CD14-positive monocyte (primary cell): ENCODE data around the gene SSR3. TPM values are rescaled to one million over a fixed set of nuclear protein-coding genes. Genes with fewer than 3 reads are reported as not detected.

Source experiments
- DNase-seq, 3 donors: peaks; one replicate each; pipeline ENCODE4 v3.0.0-alpha.2; 2011 to 2022
- H2AFZ ChIP-seq: 2 replicates; pipeline ENCODE4 v1.6.0; 2012; ENCODE audit warnings: mild to moderate bottlenecking, low read depth, low read length, inconsistent platforms; ENCODE audit not compliant: insufficient read depth, poor library complexity, severe bottlenecking
- H3K27ac ChIP-seq, 2 donors: 1 replicate in 1 of 2; 2 replicates in 1 of 2; pipeline ENCODE4 v1.5.1; 2012 to 2013; ENCODE audit warnings: low read length in 2 of 2, control low read depth in 1 of 2, inconsistent platforms in 1 of 2, low read depth in 1 of 2, mild to moderate bottlenecking in 1 of 2
- H3K27me3 ChIP-seq, 2 donors: one replicate each; pipeline versions ENCODE4 v1.6.0 to v1.6.1; 2011 to 2013; ENCODE audit warnings: low read length in 2 of 2; ENCODE audit not compliant: control insufficient read depth in 2 of 2, insufficient read depth in 2 of 2
- H3K36me3 ChIP-seq, 2 donors: replicated peaks in 1 of 2; 1 replicate in 1 of 2; 2 replicates in 1 of 2; pipeline versions ENCODE4 v1.5.1 to v1.6.1; 2012 to 2013; ENCODE audit warnings: low read length in 2 of 2, control low read depth in 1 of 2, inconsistent platforms in 1 of 2, mild to moderate bottlenecking in 1 of 2; ENCODE audit not compliant: insufficient read depth in 2 of 2, control insufficient read depth in 1 of 2
- H3K4me1 ChIP-seq, 2 donors: 1 replicate in 1 of 2; 2 replicates in 1 of 2; pipeline versions ENCODE4 v1.5.1 to v1.6.1; 2012 to 2013; ENCODE audit warnings: low read length in 2 of 2, control low read depth in 1 of 2, inconsistent platforms in 1 of 2, mild to moderate bottlenecking in 1 of 2, moderate library complexity in 1 of 2; ENCODE audit not compliant: insufficient read depth in 2 of 2, control insufficient read depth in 1 of 2
- H3K4me2 ChIP-seq: replicated peaks from 2 replicates; pipeline ENCODE3; 2012; ENCODE audit warnings: low read length, moderate library complexity, mild to moderate bottlenecking; ENCODE audit not compliant: poor library complexity, severe bottlenecking; ENCODE audit errors: extremely low read depth
- H3K4me3 ChIP-seq, 3 experiments: fragments of 200-600 bp in 1 of 3; sonication (generic) in 1 of 3; replicated peaks in 1 of 3; 1 replicate in 2 of 3; 2 replicates in 1 of 3; pipeline ENCODE4 v1.5.1; 2011 to 2013; ENCODE audit warnings: low read length in 3 of 3, mild to moderate bottlenecking in 3 of 3, control low read depth in 2 of 3, low read depth in 2 of 3, inconsistent platforms in 1 of 3, moderate library complexity in 1 of 3
- H3K79me2 ChIP-seq: 2 replicates; pipeline ENCODE4 v1.6.0; 2012; ENCODE audit warnings: mild to moderate bottlenecking, control low read depth, inconsistent platforms, low read length, moderate library complexity; ENCODE audit not compliant: insufficient read depth
- H3K9ac ChIP-seq: 2 replicates; pipeline ENCODE4 v1.6.0; 2017; ENCODE audit warnings: low read length, mild to moderate bottlenecking; ENCODE audit not compliant: insufficient read depth, poor library complexity, severe bottlenecking
- H3K9me3 ChIP-seq, 2 donors: replicated peaks in 1 of 2; 1 replicate in 1 of 2; 2 replicates in 1 of 2; pipeline versions ENCODE4 v1.5.1 to v1.6.1; 2012 to 2013; ENCODE audit warnings: low read length in 2 of 2, control low read depth in 1 of 2; ENCODE audit not compliant: control insufficient read depth in 1 of 2, insufficient read depth in 1 of 2
- H4K20me1 ChIP-seq: 2 replicates; pipeline ENCODE4 v1.6.0; 2012; ENCODE audit warnings: mild to moderate bottlenecking, low read length, control low read depth, moderate library complexity; ENCODE audit not compliant: insufficient read depth
- H3K27ac Mint-ChIP-seq, 7 donors: one replicate each; pipeline ENCODE4 v1.8.0; 2020; ENCODE audit warnings: mild to moderate bottlenecking in 7 of 7, mixed read lengths in 7 of 7, moderate library complexity in 6 of 7, inconsistent platforms in 2 of 7
- H3K27me3 Mint-ChIP-seq, 3 donors: one replicate each; pipeline ENCODE4 v1.8.0; 2021 to 2022; ENCODE audit warnings: low read depth in 3 of 3, mild to moderate bottlenecking in 3 of 3, mixed read lengths in 3 of 3, moderate library complexity in 3 of 3, inconsistent platforms in 1 of 3
- H3K36me3 Mint-ChIP-seq, 2 donors: one replicate each; pipeline ENCODE4 v1.8.0; 2020; ENCODE audit warnings: mixed read lengths in 2 of 2, inconsistent platforms in 1 of 2, mild to moderate bottlenecking in 1 of 2
- H3K4me1 Mint-ChIP-seq: one replicate; pipeline ENCODE4 v1.8.0; 2020; ENCODE audit warnings: mild to moderate bottlenecking, mixed read lengths
- H3K4me3 Mint-ChIP-seq, 2 donors: one replicate each; pipeline ENCODE4 v1.8.0; 2020; ENCODE audit warnings: mild to moderate bottlenecking in 2 of 2, mixed read lengths in 2 of 2, moderate library complexity in 1 of 2
- H3K9me3 Mint-ChIP-seq, 7 donors: one replicate each; pipeline ENCODE4 v1.8.0; 2020 to 2022; ENCODE audit warnings: mixed read lengths in 7 of 7, mild to moderate bottlenecking in 6 of 7, moderate library complexity in 6 of 7, inconsistent platforms in 2 of 7
- WGBS: methylation state at CpG from one replicate; pipeline ENCODE4 v1.1.5; 2013; ENCODE audit warnings: missing lambda C conversion rate; ENCODE audit not compliant: insufficient coverage; 5-methylcytosine and 5-hydroxymethylcytosine counted together
- intact Hi-C, 2 donors: fragments of 100-400 bp; cut with micrococcal nuclease; formaldehyde crosslinking; loops; one replicate each; pipeline versions ENCODE4 v1.15.0 to v1.15.1; 2023
- polyA plus RNA-seq, 3 donors: library from polyadenylated mRNA; depleted of rRNA in 1 of 3; unstranded in 2 of 3; stranded (reverse) in 1 of 3; fragments of 300-500 nt in 2 of 3; fragments of >200 nt in 1 of 3; fragmentation: Illumina TruSeq in 2 of 3; gene quantifications; 1 replicate in 2 of 3; 2 replicates in 1 of 3; pipeline ENCODE4 v1.2.3, GENCODE V29; 2012 to 2021
- TF ChIP-seq, protein P1 (sequence below): fragments of 200-600 bp; IDR thresholded peaks from one replicate; pipeline ENCODE4 v1.8.0; 2022; ENCODE audit warnings: antibody characterized with exemption, mild to moderate bottlenecking

SSR3 gene
- polyA plus RNA-seq, 3 donors, result 46.6 to 243 (median 230) TPM

- no peak overlapping the region for H3K9ac ChIP-seq
- TF ChIP-seq, protein P1, sequence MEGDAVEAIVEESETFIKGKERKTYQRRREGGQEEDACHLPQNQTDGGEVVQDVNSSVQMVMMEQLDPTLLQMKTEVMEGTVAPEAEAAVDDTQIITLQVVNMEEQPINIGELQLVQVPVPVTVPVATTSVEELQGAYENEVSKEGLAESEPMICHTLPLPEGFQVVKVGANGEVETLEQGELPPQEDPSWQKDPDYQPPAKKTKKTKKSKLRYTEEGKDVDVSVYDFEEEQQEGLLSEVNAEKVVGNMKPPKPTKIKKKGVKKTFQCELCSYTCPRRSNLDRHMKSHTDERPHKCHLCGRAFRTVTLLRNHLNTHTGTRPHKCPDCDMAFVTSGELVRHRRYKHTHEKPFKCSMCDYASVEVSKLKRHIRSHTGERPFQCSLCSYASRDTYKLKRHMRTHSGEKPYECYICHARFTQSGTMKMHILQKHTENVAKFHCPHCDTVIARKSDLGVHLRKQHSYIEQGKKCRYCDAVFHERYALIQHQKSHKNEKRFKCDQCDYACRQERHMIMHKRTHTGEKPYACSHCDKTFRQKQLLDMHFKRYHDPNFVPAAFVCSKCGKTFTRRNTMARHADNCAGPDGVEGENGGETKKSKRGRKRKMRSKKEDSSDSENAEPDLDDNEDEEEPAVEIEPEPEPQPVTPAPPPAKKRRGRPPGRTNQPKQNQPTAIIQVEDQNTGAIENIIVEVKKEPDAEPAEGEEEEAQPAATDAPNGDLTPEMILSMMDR, result no peak
- H3K4me1 ChIP-seq, result no peaks in the 10 kb centered on the region
- H3K36me3 ChIP-seq, result no peaks in the 10 kb centered on the region
- Mint-ChIP-seq H3K9me3 (peaks cover 0 to 14% (median 6%) of the 10 kb centered on the region in 7 donors), H3K4me3 (no peak overlapping the region), H3K27ac (no peak overlapping the region), H3K27me3 (peaks cover 0 to 2% (median 1%) of the 10 kb centered on the region in 3 donors), H3K4me1 (no peaks in the 10 kb centered on the region), H3K36me3 (no peaks in the 10 kb centered on the region)
- no peak overlapping the region for H3K4me2 ChIP-seq
- DNase-seq, result no peak
- 93% methylated on average over 2 of the region's 5 CpGs for WGBS
- no peak overlapping the region for H2AFZ ChIP-seq
- H3K27me3 ChIP-seq, result no peaks in the 10 kb centered on the region
- H4K20me1 ChIP-seq, result no peaks in the 10 kb centered on the region
- H3K79me2 ChIP-seq, result no peaks in the 10 kb centered on the region
- no peak overlapping the region for H3K27ac ChIP-seq
- H3K4me3 ChIP-seq, result no peak overlapping the region
- no peaks in the 10 kb centered on the region for H3K9me3 ChIP-seq
- intact Hi-C loops, result no loop called here
These were observed 56.6 kb downstream of the SSR3 start for GRCh38 chr3:156498307-156498706.

DNA sequence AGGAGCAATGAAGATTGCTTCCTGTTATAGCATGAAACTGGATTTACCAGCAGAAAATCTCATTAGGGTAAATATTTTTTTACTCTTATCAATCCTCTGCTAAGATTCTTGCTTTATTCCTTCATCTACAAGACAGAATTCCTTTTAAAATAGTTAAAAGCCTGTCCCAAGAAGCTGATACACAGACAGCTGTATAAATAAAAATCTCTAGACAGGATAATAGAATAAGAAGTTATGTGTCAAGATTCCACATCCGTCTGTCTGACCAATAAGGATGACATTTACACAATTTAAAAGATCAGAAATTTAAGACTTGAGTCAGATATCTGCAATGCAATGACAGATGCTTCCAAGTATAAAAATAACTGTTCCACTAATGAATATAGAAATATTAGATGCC lies 57.6 kb downstream of the SSR3 start:
- Mint-ChIP-seq H3K9me3 (peaks cover 0 to 14% (median 6%) of the 10 kb centered on the region in 7 donors), H3K36me3 (no peaks in the 10 kb centered on the region), H3K27ac (no peak overlapping the region), H3K4me1 (no peaks in the 10 kb centered on the region), H3K27me3 (peaks cover 0 to 2% (median 1%) of the 10 kb centered on the region in 3 donors), H3K4me3 (no peak overlapping the region)
- H2AFZ ChIP-seq, result no peak overlapping the region
- H3K9ac ChIP-seq, result no peak overlapping the region
- TF ChIP-seq, protein P1, result no peak
- no peak overlapping the region for H3K4me3 ChIP-seq
- H3K4me1 ChIP-seq, result no peaks in the 10 kb centered on the region
- H3K4me2 ChIP-seq, result no peak overlapping the region
- no peaks in the 10 kb centered on the region for H4K20me1 ChIP-seq
- intact Hi-C loops, result no loop called here
- no peak overlapping the region for H3K27ac ChIP-seq
- H3K36me3 ChIP-seq, result no peaks in the 10 kb centered on the region
- H3K79me2 ChIP-seq, result no peaks in the 10 kb centered on the region
- no peaks in the 10 kb centered on the region for H3K9me3 ChIP-seq
- H3K27me3 ChIP-seq, result no peaks in the 10 kb centered on the region
- DNase-seq, result no peak
- no CpG with 5 or more reads among the region's 1 CpG for WGBS
